OCI-LY1 (cell line): ENCODE results near the gene ZNF256.

ENCODE experiments used
- CTCF ChIP-seq: fragments of 200-600 bp; sonication (generic), shearing (Covaris generic); IDR thresholded peaks from 2 replicates; pipeline ENCODE4 v1.5.1; 2017; ENCODE audit warnings: mild to moderate bottlenecking, antibody characterized with exemption, low read length, moderate library complexity, mixed read lengths
- EZH2 ChIP-seq: fragments of 200-600 bp; sonication (generic), shearing (Covaris generic); IDR thresholded peaks from 2 replicates; pipeline ENCODE4 v1.8.0; 2017; ENCODE audit warnings: borderline replicate concordance, mixed run types, mild to moderate bottlenecking, antibody characterized with exemption, low read length, moderate library complexity, mixed read lengths

GRCh38 chr19:57935731-57936130 lies 11.8 kb downstream of the ZNF256 start:
- TF ChIP-seq CTCF (no peak), EZH2 (no peak)
